GM10847 (cell line): ENCODE data around the gene QRFP.

Experiments
- POLR2A ChIP-seq: IDR thresholded peaks from 2 replicates; pipeline ENCODE4 v1.6.1; 2011; ENCODE audit not compliant: insufficient read length; ENCODE audit errors: extremely low read depth

Gene QRFP, protein sequence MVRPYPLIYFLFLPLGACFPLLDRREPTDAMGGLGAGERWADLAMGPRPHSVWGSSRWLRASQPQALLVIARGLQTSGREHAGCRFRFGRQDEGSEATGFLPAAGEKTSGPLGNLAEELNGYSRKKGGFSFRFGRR

GRCh38 chr9:130896233-130897014, at the start of gene QRFP:
Gene QRFP (minus strand): TSS chr9:130896812. CDS start chr9:130893838, 2,974 bp downstream.
- TF ChIP-seq POLR2A: no peak

DNA sequence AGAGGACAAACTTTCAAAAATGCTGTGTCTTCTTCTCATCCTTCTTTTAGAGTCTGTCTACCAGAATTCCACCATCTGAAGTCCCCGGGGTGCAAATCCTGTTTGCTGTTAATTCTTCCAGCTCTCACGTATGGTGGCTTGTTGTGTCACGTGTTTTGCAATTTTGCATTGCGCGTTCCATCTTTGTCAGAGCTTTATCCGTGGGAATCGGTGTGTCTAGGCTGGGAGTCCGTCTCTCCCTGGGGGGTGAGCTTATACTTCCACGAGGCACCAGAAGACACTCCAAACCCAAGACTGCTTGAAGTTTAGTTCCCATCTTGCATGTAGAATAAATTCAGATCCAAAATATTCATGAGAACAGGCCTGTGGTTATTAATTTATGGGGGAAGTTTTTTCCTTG, 48.6 kb upstream of the QRFP start:
- TF ChIP-seq POLR2A: no peak

- TF ChIP-seq POLR2A: no peak
Measured at GRCh38 chr9:130944510-130945058, 48.0 kb upstream of the QRFP start.

- no peak for TF ChIP-seq POLR2A
Measured at GRCh38 chr9:130943777-130944176, 47.2 kb upstream of the QRFP start.

GRCh38 chr9:130943221-130943620, 46.6 kb upstream of the QRFP start:
- no peak for TF ChIP-seq POLR2A

GRCh38 chr9:130942679-130943078, 46.1 kb upstream of the QRFP start:
- TF ChIP-seq POLR2A: no peak

GRCh38 chr9:130942084-130942483, 45.5 kb upstream of the QRFP start:
- no peak for TF ChIP-seq POLR2A

- TF ChIP-seq POLR2A: no peak
Measured at GRCh38 chr9:130940693-130941576, 44.3 kb upstream of the QRFP start.

DNA sequence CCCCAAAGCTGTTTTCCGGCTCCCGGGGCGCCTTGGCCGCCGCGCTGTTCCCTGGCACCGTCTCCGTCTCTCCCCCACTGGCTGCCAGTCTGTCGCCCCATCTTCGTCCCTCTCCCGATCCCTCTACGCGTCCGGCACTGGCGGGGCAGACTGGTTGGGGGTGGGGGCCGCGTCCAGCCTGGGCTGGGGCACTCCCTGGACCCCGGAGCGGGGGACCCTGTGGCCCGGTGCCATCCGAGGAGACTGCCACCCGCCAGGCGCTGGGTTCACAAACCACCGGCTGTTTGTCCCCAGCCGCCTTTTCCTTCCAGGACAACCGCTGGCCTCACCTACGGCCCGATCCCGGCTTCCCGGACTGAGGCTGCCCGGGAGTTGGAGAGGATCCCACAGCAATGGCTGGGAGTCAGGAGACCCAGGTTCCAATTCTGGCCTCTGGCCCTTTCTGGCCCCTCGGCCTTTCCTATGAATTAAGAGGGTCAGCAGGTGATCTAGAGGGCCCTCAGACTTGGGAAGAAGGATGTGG, 43.5 kb upstream of the QRFP start:
- no peak for TF ChIP-seq POLR2A

GRCh38 chr9:130939405-130940026, 42.9 kb upstream of the QRFP start:
- TF ChIP-seq POLR2A: no peak

GRCh38 chr9:130938652-130939404, 42.2 kb upstream of the QRFP start, which contains the start of gene FIBCD1:
Gene FIBCD1 (minus strand): TSS chr9:130939247. CDS start chr9:130938607, 640 bp downstream.
- no peak for TF ChIP-seq POLR2A

DNA sequence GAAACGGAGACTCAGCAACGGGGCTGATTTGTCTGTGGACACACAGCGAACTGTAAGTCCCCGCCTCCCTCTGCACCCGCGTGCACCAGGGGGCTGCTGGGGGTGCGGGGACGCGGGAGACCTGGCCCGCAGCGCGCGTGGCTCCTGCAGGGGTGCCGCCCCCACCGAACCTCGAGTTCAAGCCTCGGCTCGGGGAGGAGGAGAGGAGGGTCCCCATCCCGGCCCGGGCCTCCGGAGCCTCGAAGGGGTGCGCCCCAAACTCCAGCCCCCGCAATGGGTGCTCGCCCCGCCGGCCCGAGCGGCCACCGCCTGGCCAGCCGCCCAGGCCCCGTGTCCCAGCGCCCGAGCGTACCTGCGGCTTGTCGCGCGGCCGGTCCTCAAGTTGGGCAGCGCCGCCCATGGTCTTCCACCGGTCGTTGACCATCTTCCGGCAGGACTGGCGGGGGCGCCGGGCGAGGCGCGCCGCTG, 41.6 kb upstream of the QRFP start:
- no peak for TF ChIP-seq POLR2A

GRCh38 chr9:130937146-130938076, 40.8 kb upstream of the QRFP start:
- TF ChIP-seq POLR2A: no peak
